ENCODE measurements around the gene PRPF19. TPM values are rescaled to one million over a fixed set of nuclear protein-coding genes. Genes with fewer than 3 reads are reported as not detected.

PRPF19 gene
- total RNA-seq, 1 donor from 2014 or later, result 136 TPM

- intact Hi-C loops (cut with micrococcal nuclease), result loop anchor here (1.0 kb wide), 1 partner anchor 9 kb away; no protein-coding TSS in a partner anchor
Observed at GRCh38 chr11:60924110-60924905, 17.9 kb upstream of the PRPF19 start, which contains the start of gene TMEM132A. Gene TMEM132A (plus strand): TSS chr11:60924460. CDS start chr11:60924634, 174 bp downstream.

GRCh38 chr11:60923800-60924109 lies 17.4 kb upstream of the PRPF19 start:
- intact Hi-C loops (cut with micrococcal nuclease), result loop anchor here (1.0 kb wide), 1 partner anchor 8 kb away; no protein-coding TSS in a partner anchor

- intact Hi-C loops (cut with micrococcal nuclease), result no loop called here
Observed at GRCh38 chr11:60923326-60923725, 16.9 kb upstream of the PRPF19 start.

- intact Hi-C loops (cut with micrococcal nuclease), result no loop called here
Observed at GRCh38 chr11:60922906-60923305, 16.5 kb upstream of the PRPF19 start.

- intact Hi-C loops (cut with micrococcal nuclease), result no loop called here
Observed at GRCh38 chr11:60921777-60922335, 15.5 kb upstream of the PRPF19 start.

GRCh38 chr11:60921259-60921658 lies 14.9 kb upstream of the PRPF19 start:
- intact Hi-C loops (cut with micrococcal nuclease), result no loop called here

- intact Hi-C loops (cut with micrococcal nuclease), result loop anchor here (5.0 to 10.0 kb wide), 3 partner anchors 1047 to 1775 kb away; partner anchors contain the start of genes FAM111A, FTH1 and OSBP
Observed at GRCh38 chr11:60919956-60920355, 13.6 kb upstream of the PRPF19 start.

- intact Hi-C loops (cut with micrococcal nuclease), result loop anchor here (5.0 to 10.0 kb wide), 3 partner anchors 1048 to 1775 kb away; partner anchors contain the start of genes FAM111A, FTH1 and OSBP
Observed at GRCh38 chr11:60919320-60919719, 12.9 kb upstream of the PRPF19 start.

GRCh38 chr11:60918939-60919265 lies 12.5 kb upstream of the PRPF19 start:
- intact Hi-C loops (cut with micrococcal nuclease), result loop anchor here (5.0 to 10.0 kb wide), 3 partner anchors 1048 to 1774 kb away; partner anchors contain the start of genes FAM111A, FTH1 and OSBP

- intact Hi-C loops (cut with micrococcal nuclease), result loop anchor here (5.0 to 10.0 kb wide), 3 partner anchors 1049 to 1774 kb away; partner anchors contain the start of genes FAM111A, FTH1 and OSBP
Observed at GRCh38 chr11:60918251-60918938, 12.0 kb upstream of the PRPF19 start.

- intact Hi-C loops (cut with micrococcal nuclease), result loop anchor here (5.0 to 10.0 kb wide), 3 partner anchors 1050 to 1772 kb away; partner anchors contain the start of genes FAM111A, FTH1 and OSBP
Observed at GRCh38 chr11:60917267-60917666, 10.9 kb upstream of the PRPF19 start.

- intact Hi-C loops (cut with micrococcal nuclease), result loop anchor here (5.0 to 10.0 kb wide), 3 partner anchors 1051 to 1772 kb away; partner anchors contain the start of genes FAM111A, FTH1 and OSBP
Observed at GRCh38 chr11:60916669-60917206, 10.4 kb upstream of the PRPF19 start.

GRCh38 chr11:60915248-60915914 lies 9.0 kb upstream of the PRPF19 start:
- intact Hi-C loops (cut with micrococcal nuclease), result loop anchor here (1.0 to 10.0 kb wide), 16 partner anchors 9 to 1771 kb away; partner anchors contain the start of genes CD6, DDB1, FAM111A and FTH1

GRCh38 chr11:60914633-60915247 lies 8.4 kb upstream of the PRPF19 start:
- intact Hi-C loops (cut with micrococcal nuclease), result loop anchor here (1.0 to 10.0 kb wide), 18 partner anchors 8 to 1770 kb away; partner anchors contain the start of genes CD6, DDB1, FAM111A and FTH1

GRCh38 chr11:60913793-60914632 lies 7.6 kb upstream of the PRPF19 start, which contains the start of gene TMEM109:
Gene TMEM109 (plus strand): TSS chr11:60914158. CDS start chr11:60919694, 5,536 bp downstream.
- intact Hi-C loops (cut with micrococcal nuclease), result loop anchor here (1.0 to 10.0 kb wide), 9 partner anchors 38 to 1769 kb away; partner anchors contain the start of genes CCDC86, DDB1, FAM111A and OSBP

GRCh38 chr11:60912851-60913528 lies 6.6 kb upstream of the PRPF19 start:
- intact Hi-C loops (cut with micrococcal nuclease), result loop anchor here (1.0 to 10.0 kb wide), 4 partner anchors 71 to 1768 kb away; partner anchors contain the start of genes CCDC86, FAM111A, OSBP and PATL1

GRCh38 chr11:60912223-60912850 lies 6.0 kb upstream of the PRPF19 start:
- intact Hi-C loops (cut with micrococcal nuclease), result loop anchor here (5.0 to 10.0 kb wide), 3 partner anchors 1245 to 1768 kb away; partner anchors contain the start of genes FAM111A, OSBP and PATL1
